ENCODE data around the gene WNT7B.

GRCh38 chr22:45968003-45968650 is 8.8 kb downstream of the WNT7B start:
- TF ChIP-seq POLR2AphosphoS5 (IDR thresholded peaks at IDR 0.05), result no peak
- TF ChIP-seq, protein P1, sequence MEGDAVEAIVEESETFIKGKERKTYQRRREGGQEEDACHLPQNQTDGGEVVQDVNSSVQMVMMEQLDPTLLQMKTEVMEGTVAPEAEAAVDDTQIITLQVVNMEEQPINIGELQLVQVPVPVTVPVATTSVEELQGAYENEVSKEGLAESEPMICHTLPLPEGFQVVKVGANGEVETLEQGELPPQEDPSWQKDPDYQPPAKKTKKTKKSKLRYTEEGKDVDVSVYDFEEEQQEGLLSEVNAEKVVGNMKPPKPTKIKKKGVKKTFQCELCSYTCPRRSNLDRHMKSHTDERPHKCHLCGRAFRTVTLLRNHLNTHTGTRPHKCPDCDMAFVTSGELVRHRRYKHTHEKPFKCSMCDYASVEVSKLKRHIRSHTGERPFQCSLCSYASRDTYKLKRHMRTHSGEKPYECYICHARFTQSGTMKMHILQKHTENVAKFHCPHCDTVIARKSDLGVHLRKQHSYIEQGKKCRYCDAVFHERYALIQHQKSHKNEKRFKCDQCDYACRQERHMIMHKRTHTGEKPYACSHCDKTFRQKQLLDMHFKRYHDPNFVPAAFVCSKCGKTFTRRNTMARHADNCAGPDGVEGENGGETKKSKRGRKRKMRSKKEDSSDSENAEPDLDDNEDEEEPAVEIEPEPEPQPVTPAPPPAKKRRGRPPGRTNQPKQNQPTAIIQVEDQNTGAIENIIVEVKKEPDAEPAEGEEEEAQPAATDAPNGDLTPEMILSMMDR (IDR thresholded peaks at IDR 0.05), result no peak
